ENCODE results near the gene DUSP8. TPM values are rescaled to one million over a fixed set of nuclear protein-coding genes. Genes with fewer than 3 reads are reported as not detected.

The DUSP8 gene
- total RNA-seq, 4 donors from 2014 or later, result 1.9 to 4.8 (median 3.0) TPM

DNA sequence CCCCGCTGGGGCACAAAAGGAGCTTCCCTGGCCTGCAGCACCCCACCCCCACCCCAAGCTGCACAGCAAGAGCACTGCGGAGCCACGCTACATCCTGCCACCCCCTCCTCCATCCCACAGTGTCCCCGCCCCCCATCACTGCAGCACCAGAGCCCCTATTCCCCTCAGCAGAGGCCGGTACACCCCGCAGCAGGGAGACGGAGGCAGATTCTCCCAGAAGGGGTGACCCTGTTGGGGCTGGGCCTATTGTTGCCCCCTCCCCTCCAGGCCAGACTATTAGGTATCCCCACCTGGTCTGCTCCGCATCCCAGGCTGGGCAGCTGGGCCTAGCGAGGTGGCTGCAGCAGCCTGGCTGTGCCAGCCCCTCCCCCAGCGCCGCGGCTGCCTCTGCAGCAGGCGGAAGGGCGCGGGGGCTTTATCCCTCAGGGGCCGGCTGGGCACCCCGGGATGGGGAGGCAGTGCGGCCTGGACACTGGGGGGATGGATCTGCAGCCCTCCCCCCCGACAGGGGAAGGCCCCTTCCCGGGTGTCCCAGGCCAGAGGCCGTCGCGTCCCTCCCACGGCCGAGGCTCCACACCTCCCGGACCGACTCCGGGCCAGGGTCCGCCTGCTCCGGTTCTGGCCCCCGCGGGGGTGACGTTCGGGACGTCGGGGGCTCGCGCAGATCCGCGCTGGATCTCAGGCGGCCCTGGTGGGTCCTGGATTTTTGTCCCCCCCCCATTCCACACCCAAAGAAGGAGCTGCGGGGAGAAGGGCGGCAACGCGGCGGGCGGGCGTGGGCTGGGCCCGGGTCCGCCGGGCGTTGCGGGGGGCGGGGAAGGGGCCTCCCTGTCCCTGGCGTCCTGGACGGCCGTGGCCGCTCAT, 943 bp downstream of the DUSP8 start:
- Histone ChIP-seq H3K36me3 (no peaks in the 10 kb centered on the region), H3K27ac (peak overlapping the region; percentile 7), H3K9me3 (no peaks in the 10 kb centered on the region), H3K4me1 (peaks cover 46% of the 10 kb centered on the region), H3K4me3 (peak overlapping the region; percentile 55), H3K27me3 (peaks cover 38% of the 10 kb centered on the region)
- TF ChIP-seq POLR2AphosphoS5 (IDR thresholded peaks at IDR 0.05) (no peak), EP300 (IDR thresholded peaks at IDR 0.05) (no peak), POLR2A (IDR thresholded peaks at IDR 0.05) (no peak)
- TF ChIP-seq, protein P1, sequence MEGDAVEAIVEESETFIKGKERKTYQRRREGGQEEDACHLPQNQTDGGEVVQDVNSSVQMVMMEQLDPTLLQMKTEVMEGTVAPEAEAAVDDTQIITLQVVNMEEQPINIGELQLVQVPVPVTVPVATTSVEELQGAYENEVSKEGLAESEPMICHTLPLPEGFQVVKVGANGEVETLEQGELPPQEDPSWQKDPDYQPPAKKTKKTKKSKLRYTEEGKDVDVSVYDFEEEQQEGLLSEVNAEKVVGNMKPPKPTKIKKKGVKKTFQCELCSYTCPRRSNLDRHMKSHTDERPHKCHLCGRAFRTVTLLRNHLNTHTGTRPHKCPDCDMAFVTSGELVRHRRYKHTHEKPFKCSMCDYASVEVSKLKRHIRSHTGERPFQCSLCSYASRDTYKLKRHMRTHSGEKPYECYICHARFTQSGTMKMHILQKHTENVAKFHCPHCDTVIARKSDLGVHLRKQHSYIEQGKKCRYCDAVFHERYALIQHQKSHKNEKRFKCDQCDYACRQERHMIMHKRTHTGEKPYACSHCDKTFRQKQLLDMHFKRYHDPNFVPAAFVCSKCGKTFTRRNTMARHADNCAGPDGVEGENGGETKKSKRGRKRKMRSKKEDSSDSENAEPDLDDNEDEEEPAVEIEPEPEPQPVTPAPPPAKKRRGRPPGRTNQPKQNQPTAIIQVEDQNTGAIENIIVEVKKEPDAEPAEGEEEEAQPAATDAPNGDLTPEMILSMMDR (IDR thresholded peaks at IDR 0.05), result no peak
- peak in 1 of 2 donors; percentile 75 for DNase-seq (ENCODE audit: low spot score in 2 of 2)
- no CpG with 5 or more reads among the region's 58 CpGs for WGBS

DNA sequence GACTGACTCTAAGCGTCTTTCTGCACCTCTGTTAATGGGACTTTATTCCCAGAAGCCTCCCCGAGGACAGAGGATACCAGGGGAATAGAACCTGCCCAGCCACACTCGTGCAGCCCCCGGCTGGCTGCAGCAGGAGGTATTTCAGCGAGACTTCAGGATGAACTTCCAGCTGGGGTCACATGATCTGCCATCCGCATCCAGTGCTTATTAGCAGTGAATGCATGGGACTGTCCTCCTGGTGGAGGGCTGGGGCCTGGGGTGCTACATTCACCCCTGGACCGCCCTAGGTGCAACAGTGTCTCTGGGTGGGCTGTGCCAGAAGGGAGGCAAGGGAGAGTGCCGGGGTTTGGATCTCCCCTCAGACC, 1.6 kb downstream of the DUSP8 start:
- no peak for TF ChIP-seq POLR2A (IDR thresholded peaks at IDR 0.05)
- TF ChIP-seq EP300 (IDR thresholded peaks at IDR 0.05), result no peak
- TF ChIP-seq, protein P1 (IDR thresholded peaks at IDR 0.05), result no peak
- no peak for TF ChIP-seq POLR2AphosphoS5 (IDR thresholded peaks at IDR 0.05)
- DNase-seq (ENCODE audit: low spot score in 2 of 2), result no peak
- Histone ChIP-seq H3K9me3 (no peaks in the 10 kb centered on the region), H3K4me3 (no peak overlapping the region), H3K4me1 (peaks cover 46% of the 10 kb centered on the region), H3K36me3 (peaks cover 2% of the 10 kb centered on the region), H3K27ac (no peak overlapping the region), H3K27me3 (peaks cover 32% of the 10 kb centered on the region)
- 80% methylated on average over 2 of the region's 8 CpGs for WGBS

DNA sequence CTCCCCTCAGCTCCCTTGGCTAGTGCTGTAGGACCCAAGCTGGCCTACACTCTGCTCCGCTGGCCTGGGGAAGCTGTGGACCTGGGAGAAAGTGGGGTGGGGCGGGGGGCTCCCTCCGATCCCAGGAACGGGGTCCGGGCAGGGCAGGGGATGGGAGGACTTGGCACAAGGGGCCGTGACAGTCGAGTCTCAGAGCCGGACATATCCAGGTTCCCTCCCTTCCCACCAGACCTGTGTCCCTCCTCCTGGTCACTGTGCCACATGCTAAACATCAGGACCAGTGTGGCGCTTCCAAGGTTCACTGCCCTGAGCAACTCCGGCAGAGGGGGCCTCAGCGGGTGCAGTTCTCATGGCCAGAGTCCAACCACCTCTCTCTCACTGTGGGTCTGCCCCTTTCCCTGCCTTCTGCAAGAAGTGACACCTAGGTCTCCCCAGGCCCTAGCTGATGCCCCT, 2.0 kb downstream of the DUSP8 start:
- WGBS, result 61% methylated on average over 3 of the region's 11 CpGs
- H3K9me3 ChIP-seq, result no peaks in the 10 kb centered on the region
- DNase-seq (ENCODE audit: low spot score in 2 of 2), result peak in 1 of 2 donors; percentile 66
- TF ChIP-seq, protein P1 (IDR thresholded peaks at IDR 0.05), result no peak
- TF ChIP-seq EP300 (IDR thresholded peaks at IDR 0.05), result no peak
- TF ChIP-seq POLR2AphosphoS5 (IDR thresholded peaks at IDR 0.05), result no peak
- TF ChIP-seq POLR2A (IDR thresholded peaks at IDR 0.05), result no peak
- H3K27ac ChIP-seq, result no peak overlapping the region
- peaks cover 3% of the 10 kb centered on the region for H3K36me3 ChIP-seq
- peaks cover 46% of the 10 kb centered on the region for H3K4me1 ChIP-seq
- peaks cover 27% of the 10 kb centered on the region for H3K27me3 ChIP-seq
- H3K4me3 ChIP-seq, result no peak overlapping the region

DNA sequence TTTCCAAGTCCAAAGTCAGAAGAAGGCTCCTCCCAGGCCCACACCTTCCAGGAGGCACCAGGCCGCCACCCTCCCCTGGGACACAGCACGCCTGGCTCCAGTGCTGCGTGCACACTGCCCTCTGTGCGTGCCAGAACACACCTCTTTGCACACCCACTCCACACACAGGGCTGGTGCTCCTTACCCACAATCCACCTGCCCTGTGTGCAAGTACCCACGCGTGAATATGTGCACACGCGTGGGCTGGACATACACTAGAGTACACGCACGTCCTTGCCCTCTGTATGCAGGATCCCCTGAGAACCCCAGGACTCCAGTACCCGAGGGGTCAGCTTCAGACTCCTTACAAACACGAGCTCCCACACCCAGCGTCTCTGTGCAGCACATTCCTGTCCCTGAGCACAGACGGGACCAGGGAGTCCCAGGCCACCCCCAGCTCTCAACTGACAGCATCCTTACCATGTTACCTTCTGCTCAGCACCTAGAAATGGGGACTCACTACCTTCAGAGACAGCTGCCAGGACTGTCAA, 2.8 kb downstream of the DUSP8 start:
- H3K4me1 ChIP-seq, result peaks cover 41% of the 10 kb centered on the region
- 65% methylated on average over 9 of the region's 14 CpGs for WGBS
- H3K36me3 ChIP-seq, result peaks cover 3% of the 10 kb centered on the region
- H3K4me3 ChIP-seq, result no peak overlapping the region
- no peak for DNase-seq (ENCODE audit: low spot score in 2 of 2)
- H3K27me3 ChIP-seq, result peaks cover 23% of the 10 kb centered on the region
- no peaks in the 10 kb centered on the region for H3K9me3 ChIP-seq
- TF ChIP-seq, protein P1 (IDR thresholded peaks at IDR 0.05), result no peak
- TF ChIP-seq POLR2AphosphoS5 (IDR thresholded peaks at IDR 0.05) (no peak), EP300 (IDR thresholded peaks at IDR 0.05) (no peak), POLR2A (IDR thresholded peaks at IDR 0.05) (no peak)
- H3K27ac ChIP-seq, result no peak overlapping the region

DNA sequence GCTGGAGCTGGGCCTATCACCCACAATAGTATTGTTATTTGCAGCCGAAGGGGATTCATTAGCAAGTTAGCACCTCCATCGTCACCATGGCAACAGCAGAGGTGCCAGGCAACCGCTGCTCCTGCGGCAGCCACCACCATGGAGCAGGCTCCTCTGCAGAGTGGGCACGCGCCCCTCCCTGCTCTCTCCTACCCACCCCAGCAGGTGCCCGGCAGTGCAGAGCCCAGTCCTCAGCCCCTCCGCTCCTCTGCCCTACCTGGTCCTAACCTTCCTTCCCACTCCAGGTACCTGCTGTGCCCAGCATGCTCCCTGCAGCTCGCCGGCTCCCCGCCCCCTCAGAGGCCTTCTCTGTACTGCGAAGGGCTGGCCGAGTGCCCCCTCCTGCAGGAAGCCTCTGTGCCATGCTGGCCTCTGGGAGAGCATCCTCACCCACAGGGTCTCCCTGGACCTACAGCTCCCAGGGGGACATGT, 3.6 kb downstream of the DUSP8 start:
- TF ChIP-seq, protein P1 (IDR thresholded peaks at IDR 0.05), result no peak
- TF ChIP-seq POLR2A (IDR thresholded peaks at IDR 0.05), result no peak
- DNase-seq (ENCODE audit: low spot score in 2 of 2), result peak in 1 of 2 donors; percentile 76
- H3K9me3 ChIP-seq, result no peaks in the 10 kb centered on the region
- peaks cover 33% of the 10 kb centered on the region for H3K4me1 ChIP-seq
- peaks cover 3% of the 10 kb centered on the region for H3K36me3 ChIP-seq
- 76% methylated on average over 13 of the region's 13 CpGs for WGBS
- no peak overlapping the region for H3K4me3 ChIP-seq
- peaks cover 15% of the 10 kb centered on the region for H3K27me3 ChIP-seq
- no peak overlapping the region for H3K27ac ChIP-seq

All from suprapubic skin (tissue), 4 donors.